WTC11 (cell line): ENCODE measurements around the gene PREX1. TPM values are rescaled to one million over a fixed set of nuclear protein-coding genes. Genes with fewer than 3 reads are reported as not detected.

Source experiments
- ATAC-seq: fragments of 200-7000 bp; cut with Tn5 transposase; 2 replicates; pipeline ENCODE4 v1.10.0; 2021; ENCODE audit warnings: mild to moderate bottlenecking, moderate library complexity
- CTCF ChIA-PET: fragments of 300-600 bp; sonication (Branson Sonifier 250); formaldehyde crosslinking; loops from one replicate; lab custom pipeline; 2021; ENCODE audit warnings: antibody characterized with exemption; lab: Charles Lee
- POLR2A ChIA-PET: fragments of 350-600 bp; sonication (Branson Sonifier 250); formaldehyde crosslinking; loops from one replicate; lab custom pipeline; 2021; ENCODE audit warnings: antibody characterized with exemption; lab: Charles Lee
- DNase-seq: peaks from one replicate; pipeline ENCODE4 v3.0.0; 2021; ENCODE audit warnings: low spot score
- H3K27ac Mint-ChIP-seq: 2 replicates; pipeline ENCODE4 v1.8.0; 2021; ENCODE audit warnings: mixed read lengths
- H3K27me3 Mint-ChIP-seq: 2 replicates; pipeline ENCODE4 v1.8.0; 2021; ENCODE audit warnings: low read depth, mild to moderate bottlenecking, moderate library complexity, mixed read lengths
- H3K36me3 Mint-ChIP-seq: 2 replicates; pipeline ENCODE4 v1.8.0; 2021; ENCODE audit warnings: mixed read lengths
- H3K4me1 Mint-ChIP-seq: 2 replicates; pipeline ENCODE4 v1.8.0; 2022; ENCODE audit warnings: mixed read lengths
- H3K4me3 Mint-ChIP-seq: 2 replicates; pipeline ENCODE4 v1.8.0; 2021; ENCODE audit warnings: mild to moderate bottlenecking, moderate library complexity, mixed read lengths
- H3K9me3 Mint-ChIP-seq: 2 replicates; pipeline ENCODE4 v1.8.0; 2021; ENCODE audit warnings: mixed read lengths
- CBFB ChIP-seq: sonication (generic); formaldehyde crosslinking; IDR thresholded peaks from 2 replicates; pipeline ENCODE4 v1.8.1; 2022; ENCODE audit warnings: mild to moderate bottlenecking, low read depth, missing genetic modification reagents
- EMX1 ChIP-seq: fragments of 250-450 bp; sonication (Bioruptor Pico); IDR thresholded peaks from 2 replicates; pipeline ENCODE4 v1.8.0; 2021; ENCODE audit warnings: mild to moderate bottlenecking
- ESRRA ChIP-seq: sonication (generic); formaldehyde crosslinking; IDR thresholded peaks from 2 replicates; pipeline ENCODE4 v1.8.1; 2022; ENCODE audit warnings: mild to moderate bottlenecking, missing genetic modification reagents, borderline replicate concordance
- FOXK1 ChIP-seq: sonication (generic); formaldehyde crosslinking; IDR thresholded peaks from 2 replicates; pipeline ENCODE4 v1.8.0; 2022; ENCODE audit warnings: mild to moderate bottlenecking, moderate library complexity, missing genetic modification reagents
- GABPB1 ChIP-seq: sonication (generic); formaldehyde crosslinking; IDR thresholded peaks from 2 replicates; pipeline ENCODE4 v1.8.1; 2023; ENCODE audit warnings: mild to moderate bottlenecking, missing genetic modification reagents
- GRHL2 ChIP-seq: fragments of 250-450 bp; sonication (Bioruptor Pico); IDR thresholded peaks from 2 replicates; pipeline ENCODE4 v1.8.0; 2022; ENCODE audit warnings: mild to moderate bottlenecking, moderate library complexity; ENCODE audit not compliant: insufficient replicate concordance, severe bottlenecking
- PRRX2 ChIP-seq: fragments of 250-450 bp; sonication (Bioruptor Pico); IDR thresholded peaks from 2 replicates; pipeline ENCODE4 v1.8.0; 2021; ENCODE audit warnings: mild to moderate bottlenecking
- TEAD1 ChIP-seq: sonication (generic); formaldehyde crosslinking; IDR thresholded peaks from 2 replicates; pipeline ENCODE4 v1.8.0; 2022; ENCODE audit warnings: mild to moderate bottlenecking, missing genetic modification reagents
- ZNF121 ChIP-seq: sonication (generic); formaldehyde crosslinking; IDR thresholded peaks from 2 replicates; pipeline ENCODE4 v1.8.0; 2023; ENCODE audit warnings: missing genetic modification reagents
- ZNF219 ChIP-seq: sonication (generic); formaldehyde crosslinking; IDR thresholded peaks from 2 replicates; pipeline ENCODE4 v1.8.0; 2023; ENCODE audit warnings: missing genetic modification reagents, mild to moderate bottlenecking, borderline replicate concordance
- total RNA-seq: library from RNA; stranded (reverse); gene quantifications from 3 replicates; pipeline ENCODE4 v1.2.3, GENCODE V29; 2021
- TF ChIP-seq, protein P1 (sequence below): sonication (generic); formaldehyde crosslinking; IDR thresholded peaks from 2 replicates; pipeline ENCODE4 v1.8.1; 2023; ENCODE audit warnings: mild to moderate bottlenecking, missing genetic modification reagents, borderline replicate concordance
- TF ChIP-seq, protein P2 (sequence below): sonication (generic); formaldehyde crosslinking; IDR thresholded peaks from 2 replicates; pipeline ENCODE4 v1.8.1; 2023; ENCODE audit warnings: mild to moderate bottlenecking, missing genetic modification reagents
- TF ChIP-seq, protein P3 (sequence below): sonication (generic); formaldehyde crosslinking; IDR thresholded peaks from 2 replicates; pipeline ENCODE4 v1.8.1; 2022; ENCODE audit warnings: low read depth, mild to moderate bottlenecking, moderate library complexity, missing genetic modification reagents, borderline replicate concordance
- TF ChIP-seq, protein P4 (sequence below): sonication (generic); formaldehyde crosslinking; conservative IDR thresholded peaks from 2 replicates; pipeline ENCODE4 v1.8.1; 2023; ENCODE audit warnings: mild to moderate bottlenecking, low read depth, missing genetic modification reagents, moderate library complexity
- TF ChIP-seq, protein P5 (sequence below): fragments of 200-600 bp; IDR thresholded peaks from 2 replicates; pipeline ENCODE4 v1.8.0; 2022; ENCODE audit warnings: antibody characterized with exemption
- TF ChIP-seq, protein P6 (sequence below): sonication (generic); formaldehyde crosslinking; IDR thresholded peaks from 2 replicates; pipeline ENCODE4 v1.8.1; 2022; ENCODE audit warnings: mild to moderate bottlenecking, moderate library complexity, missing genetic modification reagents
- TF ChIP-seq, protein P7 (sequence below): sonication (generic); formaldehyde crosslinking; IDR thresholded peaks from 2 replicates; pipeline ENCODE4 v1.8.1; 2022; ENCODE audit warnings: mild to moderate bottlenecking, missing genetic modification reagents, moderate library complexity, borderline replicate concordance
- TF ChIP-seq, protein P8 (sequence below): fragments of 250-450 bp; sonication (Bioruptor Pico); IDR thresholded peaks from 2 replicates; pipeline ENCODE4 v1.9.0; 2021; ENCODE audit warnings: moderate library complexity, mild to moderate bottlenecking, inconsistent platforms, borderline replicate concordance

PREX1 gene
- total RNA-seq, 1 experiment from 2014 or later = 17.3 TPM

DNA sequence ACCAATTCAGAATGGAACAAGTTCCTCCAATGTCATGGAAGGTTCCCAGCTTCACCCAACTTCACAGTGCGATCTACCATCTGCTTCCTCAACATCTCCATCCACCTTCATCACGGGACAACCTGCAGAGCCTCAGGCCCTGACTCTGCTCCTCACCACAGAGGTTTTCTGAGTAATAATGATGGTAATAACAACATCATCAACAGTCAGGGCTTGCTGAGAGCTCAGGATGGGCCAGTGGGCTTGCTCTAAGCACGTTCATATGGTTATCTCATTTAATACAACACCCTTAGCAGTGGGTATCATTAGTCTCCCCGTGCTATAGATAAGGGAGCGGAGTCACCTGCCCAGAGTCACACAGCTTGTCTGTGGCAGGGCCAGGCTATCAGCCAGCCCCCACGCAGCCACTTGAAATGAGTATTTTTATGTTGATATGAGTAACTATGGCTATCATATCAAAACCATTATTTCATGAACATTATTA, 38.6 kb downstream of the PREX1 start:
- DNase-seq = no peak
- ATAC-seq = no peak
- POLR2A ChIA-PET = interaction anchor here (0.8 to 1.0 kb wide), 2 partner anchors 14 to 105 kb away, joined by 3 read pairs; no protein-coding TSS in a partner anchor
- CTCF ChIA-PET = interaction anchor here (1.2 kb wide), 1 partner anchor 132 kb away, joined by 3 read pairs; no protein-coding TSS in a partner anchor
- Mint-ChIP-seq H3K27me3 (no peaks in the 10 kb centered on the region), H3K4me1 (peaks cover 28% of the 10 kb centered on the region), H3K27ac (no peak overlapping the region), H3K36me3 (no peaks in the 10 kb centered on the region), H3K4me3 (no peak overlapping the region), H3K9me3 (no peaks in the 10 kb centered on the region)
- TF ChIP-seq, protein P1, sequence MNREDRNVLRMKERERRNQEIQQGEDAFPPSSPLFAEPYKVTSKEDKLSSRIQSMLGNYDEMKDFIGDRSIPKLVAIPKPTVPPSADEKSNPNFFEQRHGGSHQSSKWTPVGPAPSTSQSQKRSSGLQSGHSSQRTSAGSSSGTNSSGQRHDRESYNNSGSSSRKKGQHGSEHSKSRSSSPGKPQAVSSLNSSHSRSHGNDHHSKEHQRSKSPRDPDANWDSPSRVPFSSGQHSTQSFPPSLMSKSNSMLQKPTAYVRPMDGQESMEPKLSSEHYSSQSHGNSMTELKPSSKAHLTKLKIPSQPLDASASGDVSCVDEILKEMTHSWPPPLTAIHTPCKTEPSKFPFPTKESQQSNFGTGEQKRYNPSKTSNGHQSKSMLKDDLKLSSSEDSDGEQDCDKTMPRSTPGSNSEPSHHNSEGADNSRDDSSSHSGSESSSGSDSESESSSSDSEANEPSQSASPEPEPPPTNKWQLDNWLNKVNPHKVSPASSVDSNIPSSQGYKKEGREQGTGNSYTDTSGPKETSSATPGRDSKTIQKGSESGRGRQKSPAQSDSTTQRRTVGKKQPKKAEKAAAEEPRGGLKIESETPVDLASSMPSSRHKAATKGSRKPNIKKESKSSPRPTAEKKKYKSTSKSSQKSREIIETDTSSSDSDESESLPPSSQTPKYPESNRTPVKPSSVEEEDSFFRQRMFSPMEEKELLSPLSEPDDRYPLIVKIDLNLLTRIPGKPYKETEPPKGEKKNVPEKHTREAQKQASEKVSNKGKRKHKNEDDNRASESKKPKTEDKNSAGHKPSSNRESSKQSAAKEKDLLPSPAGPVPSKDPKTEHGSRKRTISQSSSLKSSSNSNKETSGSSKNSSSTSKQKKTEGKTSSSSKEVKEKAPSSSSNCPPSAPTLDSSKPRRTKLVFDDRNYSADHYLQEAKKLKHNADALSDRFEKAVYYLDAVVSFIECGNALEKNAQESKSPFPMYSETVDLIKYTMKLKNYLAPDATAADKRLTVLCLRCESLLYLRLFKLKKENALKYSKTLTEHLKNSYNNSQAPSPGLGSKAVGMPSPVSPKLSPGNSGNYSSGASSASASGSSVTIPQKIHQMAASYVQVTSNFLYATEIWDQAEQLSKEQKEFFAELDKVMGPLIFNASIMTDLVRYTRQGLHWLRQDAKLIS (CRISPR knock-in tag) = no peak

DNA sequence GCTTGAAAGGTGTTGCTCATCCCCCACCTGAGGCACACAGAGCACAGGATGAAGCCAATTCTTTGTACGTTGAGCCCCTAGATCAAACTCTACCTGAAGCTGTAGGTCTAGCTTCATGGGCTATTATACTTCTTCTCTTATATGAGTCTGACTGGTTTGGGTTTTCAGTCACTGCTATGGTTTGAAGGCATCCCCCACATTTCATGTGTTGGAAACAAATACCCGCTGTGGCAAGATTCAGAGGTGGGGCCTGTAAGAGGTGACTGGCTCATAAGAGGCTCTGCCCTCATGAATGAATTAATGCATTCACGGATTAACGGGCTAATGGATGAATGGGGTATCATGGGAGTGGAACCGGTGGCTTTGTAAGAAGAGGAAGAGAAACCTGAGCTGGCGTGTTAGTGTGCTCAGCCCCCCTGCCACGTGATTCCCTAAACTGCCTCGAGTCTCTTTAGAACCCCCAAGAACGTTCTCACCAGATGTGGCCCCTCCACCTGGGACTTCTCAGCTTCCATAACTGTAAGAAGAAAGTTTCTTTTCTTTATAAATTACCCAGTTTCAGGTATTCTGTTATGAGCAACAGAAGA, 39.2 kb downstream of the PREX1 start:
- POLR2A ChIA-PET = interaction anchor here (0.8 to 1.0 kb wide), 2 partner anchors 14 to 105 kb away, joined by 3 read pairs; no protein-coding TSS in a partner anchor
- no peak overlapping the region for H3K27ac Mint-ChIP-seq
- DNase-seq (no peak), ATAC-seq (no peak)
- H3K27me3 Mint-ChIP-seq = no peaks in the 10 kb centered on the region
- H3K36me3 Mint-ChIP-seq = no peaks in the 10 kb centered on the region
- no peak for TF ChIP-seq ZNF121 (CRISPR knock-in tag)
- TF ChIP-seq EMX1 (CRISPR knock-in tag) = no peak
- no peak for TF ChIP-seq PRRX2 (CRISPR knock-in tag)
- TF ChIP-seq, protein P2, sequence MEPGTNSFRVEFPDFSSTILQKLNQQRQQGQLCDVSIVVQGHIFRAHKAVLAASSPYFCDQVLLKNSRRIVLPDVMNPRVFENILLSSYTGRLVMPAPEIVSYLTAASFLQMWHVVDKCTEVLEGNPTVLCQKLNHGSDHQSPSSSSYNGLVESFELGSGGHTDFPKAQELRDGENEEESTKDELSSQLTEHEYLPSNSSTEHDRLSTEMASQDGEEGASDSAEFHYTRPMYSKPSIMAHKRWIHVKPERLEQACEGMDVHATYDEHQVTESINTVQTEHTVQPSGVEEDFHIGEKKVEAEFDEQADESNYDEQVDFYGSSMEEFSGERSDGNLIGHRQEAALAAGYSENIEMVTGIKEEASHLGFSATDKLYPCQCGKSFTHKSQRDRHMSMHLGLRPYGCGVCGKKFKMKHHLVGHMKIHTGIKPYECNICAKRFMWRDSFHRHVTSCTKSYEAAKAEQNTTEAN (CRISPR knock-in tag) = no peak
- no peak for TF ChIP-seq FOXK1 (CRISPR knock-in tag)
- TF ChIP-seq ZNF219 (CRISPR knock-in tag) = no peak
- TF ChIP-seq TEAD1 = no peak
- TF ChIP-seq, protein P3, sequence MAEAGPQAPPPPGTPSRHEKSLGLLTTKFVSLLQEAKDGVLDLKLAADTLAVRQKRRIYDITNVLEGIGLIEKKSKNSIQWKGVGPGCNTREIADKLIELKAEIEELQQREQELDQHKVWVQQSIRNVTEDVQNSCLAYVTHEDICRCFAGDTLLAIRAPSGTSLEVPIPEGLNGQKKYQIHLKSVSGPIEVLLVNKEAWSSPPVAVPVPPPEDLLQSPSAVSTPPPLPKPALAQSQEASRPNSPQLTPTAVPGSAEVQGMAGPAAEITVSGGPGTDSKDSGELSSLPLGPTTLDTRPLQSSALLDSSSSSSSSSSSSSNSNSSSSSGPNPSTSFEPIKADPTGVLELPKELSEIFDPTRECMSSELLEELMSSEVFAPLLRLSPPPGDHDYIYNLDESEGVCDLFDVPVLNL (CRISPR knock-in tag) = no peak
- TF ChIP-seq GRHL2 (CRISPR knock-in tag) = no peak
- no peak for TF ChIP-seq ESRRA (CRISPR knock-in tag)
- TF ChIP-seq, protein P4, sequence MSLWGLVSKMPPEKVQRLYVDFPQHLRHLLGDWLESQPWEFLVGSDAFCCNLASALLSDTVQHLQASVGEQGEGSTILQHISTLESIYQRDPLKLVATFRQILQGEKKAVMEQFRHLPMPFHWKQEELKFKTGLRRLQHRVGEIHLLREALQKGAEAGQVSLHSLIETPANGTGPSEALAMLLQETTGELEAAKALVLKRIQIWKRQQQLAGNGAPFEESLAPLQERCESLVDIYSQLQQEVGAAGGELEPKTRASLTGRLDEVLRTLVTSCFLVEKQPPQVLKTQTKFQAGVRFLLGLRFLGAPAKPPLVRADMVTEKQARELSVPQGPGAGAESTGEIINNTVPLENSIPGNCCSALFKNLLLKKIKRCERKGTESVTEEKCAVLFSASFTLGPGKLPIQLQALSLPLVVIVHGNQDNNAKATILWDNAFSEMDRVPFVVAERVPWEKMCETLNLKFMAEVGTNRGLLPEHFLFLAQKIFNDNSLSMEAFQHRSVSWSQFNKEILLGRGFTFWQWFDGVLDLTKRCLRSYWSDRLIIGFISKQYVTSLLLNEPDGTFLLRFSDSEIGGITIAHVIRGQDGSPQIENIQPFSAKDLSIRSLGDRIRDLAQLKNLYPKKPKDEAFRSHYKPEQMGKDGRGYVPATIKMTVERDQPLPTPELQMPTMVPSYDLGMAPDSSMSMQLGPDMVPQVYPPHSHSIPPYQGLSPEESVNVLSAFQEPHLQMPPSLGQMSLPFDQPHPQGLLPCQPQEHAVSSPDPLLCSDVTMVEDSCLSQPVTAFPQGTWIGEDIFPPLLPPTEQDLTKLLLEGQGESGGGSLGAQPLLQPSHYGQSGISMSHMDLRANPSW = no peak
- no peak for TF ChIP-seq CBFB (CRISPR knock-in tag)
- TF ChIP-seq, protein P5, sequence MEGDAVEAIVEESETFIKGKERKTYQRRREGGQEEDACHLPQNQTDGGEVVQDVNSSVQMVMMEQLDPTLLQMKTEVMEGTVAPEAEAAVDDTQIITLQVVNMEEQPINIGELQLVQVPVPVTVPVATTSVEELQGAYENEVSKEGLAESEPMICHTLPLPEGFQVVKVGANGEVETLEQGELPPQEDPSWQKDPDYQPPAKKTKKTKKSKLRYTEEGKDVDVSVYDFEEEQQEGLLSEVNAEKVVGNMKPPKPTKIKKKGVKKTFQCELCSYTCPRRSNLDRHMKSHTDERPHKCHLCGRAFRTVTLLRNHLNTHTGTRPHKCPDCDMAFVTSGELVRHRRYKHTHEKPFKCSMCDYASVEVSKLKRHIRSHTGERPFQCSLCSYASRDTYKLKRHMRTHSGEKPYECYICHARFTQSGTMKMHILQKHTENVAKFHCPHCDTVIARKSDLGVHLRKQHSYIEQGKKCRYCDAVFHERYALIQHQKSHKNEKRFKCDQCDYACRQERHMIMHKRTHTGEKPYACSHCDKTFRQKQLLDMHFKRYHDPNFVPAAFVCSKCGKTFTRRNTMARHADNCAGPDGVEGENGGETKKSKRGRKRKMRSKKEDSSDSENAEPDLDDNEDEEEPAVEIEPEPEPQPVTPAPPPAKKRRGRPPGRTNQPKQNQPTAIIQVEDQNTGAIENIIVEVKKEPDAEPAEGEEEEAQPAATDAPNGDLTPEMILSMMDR = no peak
- no peak for TF ChIP-seq GABPB1 (CRISPR knock-in tag)
- TF ChIP-seq, protein P6, sequence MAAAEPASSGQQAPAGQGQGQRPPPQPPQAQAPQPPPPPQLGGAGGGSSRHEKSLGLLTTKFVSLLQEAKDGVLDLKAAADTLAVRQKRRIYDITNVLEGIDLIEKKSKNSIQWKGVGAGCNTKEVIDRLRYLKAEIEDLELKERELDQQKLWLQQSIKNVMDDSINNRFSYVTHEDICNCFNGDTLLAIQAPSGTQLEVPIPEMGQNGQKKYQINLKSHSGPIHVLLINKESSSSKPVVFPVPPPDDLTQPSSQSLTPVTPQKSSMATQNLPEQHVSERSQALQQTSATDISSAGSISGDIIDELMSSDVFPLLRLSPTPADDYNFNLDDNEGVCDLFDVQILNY (CRISPR knock-in tag) = no peak
- TF ChIP-seq, protein P7, sequence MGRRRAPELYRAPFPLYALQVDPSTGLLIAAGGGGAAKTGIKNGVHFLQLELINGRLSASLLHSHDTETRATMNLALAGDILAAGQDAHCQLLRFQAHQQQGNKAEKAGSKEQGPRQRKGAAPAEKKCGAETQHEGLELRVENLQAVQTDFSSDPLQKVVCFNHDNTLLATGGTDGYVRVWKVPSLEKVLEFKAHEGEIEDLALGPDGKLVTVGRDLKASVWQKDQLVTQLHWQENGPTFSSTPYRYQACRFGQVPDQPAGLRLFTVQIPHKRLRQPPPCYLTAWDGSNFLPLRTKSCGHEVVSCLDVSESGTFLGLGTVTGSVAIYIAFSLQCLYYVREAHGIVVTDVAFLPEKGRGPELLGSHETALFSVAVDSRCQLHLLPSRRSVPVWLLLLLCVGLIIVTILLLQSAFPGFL (CRISPR knock-in tag) = no peak
- TF ChIP-seq, protein P8, sequence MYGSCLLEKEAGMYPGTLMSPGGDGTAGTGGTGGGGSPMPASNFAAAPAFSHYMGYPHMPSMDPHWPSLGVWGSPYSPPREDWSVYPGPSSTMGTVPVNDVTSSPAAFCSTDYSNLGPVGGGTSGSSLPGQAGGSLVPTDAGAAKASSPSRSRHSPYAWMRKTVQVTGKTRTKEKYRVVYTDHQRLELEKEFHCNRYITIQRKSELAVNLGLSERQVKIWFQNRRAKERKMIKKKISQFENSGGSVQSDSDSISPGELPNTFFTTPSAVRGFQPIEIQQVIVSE (CRISPR knock-in tag) = no peak
- peaks cover 22% of the 10 kb centered on the region for H3K4me1 Mint-ChIP-seq
- CTCF ChIA-PET = interaction anchor here (1.2 to 1.5 kb wide), 3 partner anchors 11 to 131 kb away, joined by 3 to 10 read pairs (median 4); no protein-coding TSS in a partner anchor
- no peak overlapping the region for H3K4me3 Mint-ChIP-seq
- H3K9me3 Mint-ChIP-seq = no peaks in the 10 kb centered on the region
